SKM-1 (cell line): ENCODE measurements around the gene CREB1.

Experiments used
- DNase-seq: peaks from one replicate; lab custom pipeline; 2025; ENCODE audit not compliant: unreplicated experiment; lab: John Stamatoyannopoulos, UW

Gene CREB1

GRCh38 chr2:207540431-207540830 is 10.7 kb downstream of the CREB1 start:
- no peak for DNase-seq

GRCh38 chr2:207541933-207542332 is 12.2 kb downstream of the CREB1 start:
- no peak for DNase-seq

GRCh38 chr2:207543272-207543671 is 13.5 kb downstream of the CREB1 start:
- no peak for DNase-seq

- DNase-seq = no peak
Measured at GRCh38 chr2:207546822-207547221, 17.1 kb downstream of the CREB1 start.

GRCh38 chr2:207549145-207549544 is 19.4 kb downstream of the CREB1 start:
- DNase-seq = no peak

GRCh38 chr2:207558079-207558491 is 28.3 kb downstream of the CREB1 start:
- DNase-seq = no peak

GRCh38 chr2:207561386-207562080 is 31.8 kb downstream of the CREB1 start:
- DNase-seq = no peak

- DNase-seq = no peak
Measured at GRCh38 chr2:207565736-207566500, 36.2 kb downstream of the CREB1 start.

GRCh38 chr2:207567671-207568070 is 37.9 kb downstream of the CREB1 start:
- DNase-seq = no peak

GRCh38 chr2:207571370-207571769 is 41.6 kb downstream of the CREB1 start:
- DNase-seq = no peak

- DNase-seq = no peak
Measured at GRCh38 chr2:207584952-207585351, 55.2 kb downstream of the CREB1 start.

GRCh38 chr2:207587305-207587704 is 57.5 kb downstream of the CREB1 start:
- no peak for DNase-seq

GRCh38 chr2:207589143-207589542 is 59.4 kb downstream of the CREB1 start:
- no peak for DNase-seq

- DNase-seq = no peak
Measured at GRCh38 chr2:207593277-207593676, 63.5 kb downstream of the CREB1 start.

- DNase-seq = no peak
Measured at GRCh38 chr2:207594264-207594663, 64.5 kb downstream of the CREB1 start.

- DNase-seq = no peak
Measured at GRCh38 chr2:207594731-207595130, 65.0 kb downstream of the CREB1 start.

GRCh38 chr2:207599636-207600035 is 69.9 kb downstream of the CREB1 start:
- no peak for DNase-seq

- DNase-seq = no peak
Measured at GRCh38 chr2:207600231-207600630, 70.5 kb downstream of the CREB1 start.

- DNase-seq = no peak
Measured at GRCh38 chr2:207601774-207602173, 72.0 kb downstream of the CREB1 start.

- no peak for DNase-seq
Measured at GRCh38 chr2:207603486-207603885, 73.7 kb downstream of the CREB1 start.

- no peak for DNase-seq
Measured at GRCh38 chr2:207606399-207606798, 76.6 kb downstream of the CREB1 start.

- DNase-seq = no peak
Measured at GRCh38 chr2:207606829-207607228, 77.1 kb downstream of the CREB1 start.

- no peak for DNase-seq
Measured at GRCh38 chr2:207612714-207613113, 83.0 kb downstream of the CREB1 start.
